Osteoblast (primary cell): Measurements from ENCODE around the gene RABEPK. TPM values are rescaled to one million over a fixed set of nuclear protein-coding genes. Genes with fewer than 3 reads are reported as not detected.

Experiments
- DNase-seq: peaks from one replicate; pipeline ENCODE4 v3.0.0; 2011; ENCODE audit warnings: low spot score, mixed read lengths; ENCODE audit not compliant: insufficient read length; ENCODE audit errors: missing footprints
- H2AFZ ChIP-seq: 2 replicates; pipeline ENCODE4 v1.6.0; 2011; ENCODE audit warnings: mild to moderate bottlenecking, low read length
- H3K27ac ChIP-seq: 2 replicates; pipeline ENCODE4 v1.5.1; 2011; ENCODE audit warnings: mild to moderate bottlenecking, low read depth, low read length, moderate library complexity
- H3K27me3 ChIP-seq: 2 replicates; pipeline ENCODE4 v1.6.0; 2012; ENCODE audit warnings: mild to moderate bottlenecking, control low read depth, inconsistent platforms, low read length, moderate library complexity; ENCODE audit not compliant: insufficient read depth
- H3K36me3 ChIP-seq: 2 replicates; pipeline ENCODE4 v1.5.1; 2011; ENCODE audit warnings: mild to moderate bottlenecking, low read length, control low read depth, moderate library complexity; ENCODE audit not compliant: insufficient read depth
- H3K4me1 ChIP-seq: 2 replicates; pipeline ENCODE4 v1.5.1; 2011; ENCODE audit warnings: mild to moderate bottlenecking, low read length, control low read depth, moderate library complexity; ENCODE audit not compliant: insufficient read depth
- H3K4me2 ChIP-seq: 2 replicates; pipeline ENCODE4 v1.6.0; 2011; ENCODE audit warnings: mild to moderate bottlenecking, low read length; ENCODE audit not compliant: insufficient read depth
- H3K4me3 ChIP-seq: fragments of 200-600 bp; sonication (generic); 3 replicates; pipeline ENCODE4 v1.5.1; 2012; ENCODE audit warnings: mild to moderate bottlenecking, low read length, inconsistent platforms; ENCODE audit not compliant: insufficient read depth
- H3K79me2 ChIP-seq: 2 replicates; pipeline ENCODE4 v1.6.0; 2012; ENCODE audit warnings: mild to moderate bottlenecking, low read length, control low read depth, inconsistent platforms; ENCODE audit not compliant: insufficient read depth
- H3K9me3 ChIP-seq: 2 replicates; pipeline ENCODE4 v1.5.1; 2011; ENCODE audit warnings: low read depth, low read length, control low read depth
- H4K20me1 ChIP-seq: 2 replicates; pipeline ENCODE4 v1.6.0; 2012; ENCODE audit warnings: mild to moderate bottlenecking, low read length, control low read depth; ENCODE audit not compliant: insufficient read depth
- total RNA-seq: library from RNA; depleted of rRNA; stranded (reverse); fragments of >200 nt; gene quantifications from 2 replicates; pipeline ENCODE4 v1.2.3, GENCODE V29; 2012
- TF ChIP-seq, protein P1 (sequence below): IDR thresholded peaks from 2 replicates; pipeline ENCODE4 v1.5.1; 2011; ENCODE audit warnings: mild to moderate bottlenecking, low read depth, low read length, moderate library complexity; ENCODE audit errors: extremely low read depth

Gene RABEPK
- total RNA-seq, 1 donor = 28.6 TPM

DNA sequence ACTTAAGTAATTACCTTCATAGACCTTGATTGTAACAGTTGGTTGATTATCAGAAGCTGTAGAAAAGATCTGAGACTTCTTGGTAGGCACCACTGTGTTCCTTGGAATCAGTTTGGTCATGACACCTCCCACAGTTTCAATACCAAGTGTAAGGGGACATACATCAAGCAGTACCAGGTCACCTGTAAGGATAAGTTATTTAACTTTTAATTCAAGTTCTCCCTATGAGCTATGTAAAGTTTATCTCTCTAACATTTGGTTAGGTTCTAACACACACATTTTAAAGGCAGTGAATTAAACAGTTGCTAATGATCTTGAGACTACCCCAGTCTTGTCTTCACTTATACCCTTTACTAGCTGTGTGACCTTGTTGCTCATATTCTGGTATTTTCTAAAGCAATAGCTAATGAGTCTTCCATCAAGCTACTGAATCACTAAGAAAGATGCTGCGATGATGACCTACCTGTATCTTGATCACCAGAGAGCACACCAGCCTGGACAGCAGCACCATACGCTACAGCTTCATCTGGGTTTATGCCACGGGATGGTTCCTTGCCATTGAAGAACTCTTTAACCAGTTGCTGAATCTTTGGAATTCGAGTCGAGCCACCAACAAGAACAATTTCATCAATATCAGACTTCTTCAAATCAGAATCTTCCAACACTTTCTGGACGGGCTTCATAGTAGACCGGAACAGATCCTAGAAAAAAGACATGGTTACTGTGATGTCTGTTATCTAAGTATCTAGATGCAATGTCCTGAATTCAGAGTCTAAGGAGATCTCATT lies 38.0 kb downstream of the RABEPK start:
- TF ChIP-seq, protein P1, sequence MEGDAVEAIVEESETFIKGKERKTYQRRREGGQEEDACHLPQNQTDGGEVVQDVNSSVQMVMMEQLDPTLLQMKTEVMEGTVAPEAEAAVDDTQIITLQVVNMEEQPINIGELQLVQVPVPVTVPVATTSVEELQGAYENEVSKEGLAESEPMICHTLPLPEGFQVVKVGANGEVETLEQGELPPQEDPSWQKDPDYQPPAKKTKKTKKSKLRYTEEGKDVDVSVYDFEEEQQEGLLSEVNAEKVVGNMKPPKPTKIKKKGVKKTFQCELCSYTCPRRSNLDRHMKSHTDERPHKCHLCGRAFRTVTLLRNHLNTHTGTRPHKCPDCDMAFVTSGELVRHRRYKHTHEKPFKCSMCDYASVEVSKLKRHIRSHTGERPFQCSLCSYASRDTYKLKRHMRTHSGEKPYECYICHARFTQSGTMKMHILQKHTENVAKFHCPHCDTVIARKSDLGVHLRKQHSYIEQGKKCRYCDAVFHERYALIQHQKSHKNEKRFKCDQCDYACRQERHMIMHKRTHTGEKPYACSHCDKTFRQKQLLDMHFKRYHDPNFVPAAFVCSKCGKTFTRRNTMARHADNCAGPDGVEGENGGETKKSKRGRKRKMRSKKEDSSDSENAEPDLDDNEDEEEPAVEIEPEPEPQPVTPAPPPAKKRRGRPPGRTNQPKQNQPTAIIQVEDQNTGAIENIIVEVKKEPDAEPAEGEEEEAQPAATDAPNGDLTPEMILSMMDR = no peak
- H3K4me3 ChIP-seq = peak overlapping the region; percentile 93
- H3K79me2 ChIP-seq = peaks cover 66% of the 10 kb centered on the region
- H4K20me1 ChIP-seq = peaks cover 62% of the 10 kb centered on the region
- peaks cover 59% of the 10 kb centered on the region for H3K36me3 ChIP-seq
- peaks cover 49% of the 10 kb centered on the region for H3K4me1 ChIP-seq
- no peak overlapping the region for H2AFZ ChIP-seq
- no peaks in the 10 kb centered on the region for H3K27me3 ChIP-seq
- DNase-seq = no peak
- peak overlapping the region; percentile 79 for H3K4me2 ChIP-seq
- H3K27ac ChIP-seq = peak overlapping the region; percentile 20
- H3K9me3 ChIP-seq = no peaks in the 10 kb centered on the region

DNA sequence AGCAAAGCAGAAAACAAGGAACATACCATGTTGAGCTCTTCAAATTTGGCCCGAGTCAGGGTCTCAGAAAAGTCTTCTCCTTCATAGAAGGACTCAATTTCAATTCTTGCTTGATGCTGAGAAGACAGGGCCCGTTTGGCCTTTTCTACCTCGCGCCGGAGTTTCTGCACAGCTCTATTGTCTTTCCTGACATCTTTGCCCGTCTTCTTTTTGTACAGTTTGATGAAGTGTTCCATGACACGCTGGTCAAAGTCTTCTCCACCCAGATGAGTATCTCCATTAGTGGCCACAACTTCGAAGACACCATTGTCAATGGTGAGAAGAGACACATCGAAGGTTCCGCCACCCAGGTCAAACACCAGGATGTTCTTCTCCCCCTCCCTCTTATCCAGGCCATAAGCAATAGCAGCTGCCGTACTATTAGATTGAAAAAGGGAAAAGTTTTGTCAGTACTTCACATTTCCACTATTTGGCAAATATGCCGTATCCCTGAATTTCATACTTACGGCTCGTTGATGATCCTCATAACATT lies 38.6 kb downstream of the RABEPK start:
- Histone ChIP-seq H3K79me2 (peaks cover 66% of the 10 kb centered on the region), H4K20me1 (peaks cover 62% of the 10 kb centered on the region), H3K27ac (peak overlapping the region; percentile 20), H3K9me3 (no peaks in the 10 kb centered on the region), H3K36me3 (peaks cover 59% of the 10 kb centered on the region), H3K27me3 (no peaks in the 10 kb centered on the region), H3K4me3 (peak overlapping the region; percentile 93), H3K4me1 (peaks cover 50% of the 10 kb centered on the region), H2AFZ (no peak overlapping the region), H3K4me2 (peak overlapping the region; percentile 79)
- no peak for DNase-seq
- TF ChIP-seq, protein P1 = no peak

DNA sequence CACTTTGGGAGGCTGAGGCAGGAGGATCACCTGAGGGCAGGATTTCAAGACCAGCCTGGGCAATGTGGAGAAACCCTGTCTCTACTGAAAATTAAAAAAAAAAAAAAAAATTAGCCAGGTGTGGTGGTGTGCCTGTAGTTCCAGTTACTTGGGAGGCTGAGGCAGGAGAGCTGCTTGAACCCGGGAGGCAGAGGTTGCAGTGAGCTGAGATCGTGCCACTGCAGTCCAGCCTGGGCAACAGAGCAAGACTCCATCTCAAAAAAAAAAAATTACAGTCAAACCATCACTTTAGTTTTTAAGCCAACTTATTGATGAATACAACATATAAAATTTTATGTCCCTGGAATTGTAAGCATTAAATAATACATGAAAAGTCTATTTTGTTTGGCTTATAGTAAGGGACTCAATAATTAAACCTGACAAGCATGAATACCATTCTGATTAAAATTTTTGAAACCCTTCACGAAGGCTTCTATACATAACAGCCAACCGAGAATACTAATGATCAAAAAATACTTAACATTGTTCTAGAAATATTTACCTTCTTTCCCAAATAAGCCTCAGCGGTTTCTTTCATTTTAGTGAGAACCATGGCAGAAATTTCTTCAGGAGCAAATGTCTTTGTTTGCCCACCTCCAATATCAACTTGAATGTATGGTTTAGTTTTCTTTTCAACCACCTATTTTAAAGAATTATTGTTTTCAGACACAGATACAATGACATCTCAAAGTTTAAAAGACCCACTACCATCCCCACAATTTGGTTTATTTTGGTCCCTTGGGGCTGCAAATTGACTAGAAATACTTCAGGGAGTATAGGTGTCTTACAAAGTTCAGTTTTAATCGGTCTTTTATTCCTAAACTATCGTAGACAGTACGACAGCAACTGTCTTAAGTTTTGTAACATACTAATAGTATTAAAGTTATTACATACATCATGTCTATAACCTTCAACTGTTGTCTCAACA lies 39.6 kb downstream of the RABEPK start:
- Histone ChIP-seq H3K9me3 (no peaks in the 10 kb centered on the region), H2AFZ (no peak overlapping the region), H3K79me2 (peaks cover 66% of the 10 kb centered on the region), H3K4me3 (peak overlapping the region; percentile 93), H3K4me2 (peak overlapping the region; percentile 79), H3K4me1 (peaks cover 45% of the 10 kb centered on the region), H3K27me3 (no peaks in the 10 kb centered on the region), H3K27ac (peak overlapping the region; percentile 96), H3K36me3 (peaks cover 56% of the 10 kb centered on the region), H4K20me1 (peaks cover 60% of the 10 kb centered on the region)
- TF ChIP-seq, protein P1 = no peak
- DNase-seq = no peak
